H9 (cell line): ENCODE data around the gene MUC15. TPM values are rescaled to one million over a fixed set of nuclear protein-coding genes. Genes with fewer than 3 reads are reported as not detected.

Experiments
- DNase-seq: peaks from one replicate; pipeline ENCODE4 v3.0.0-alpha.2; 2017
- H2AFZ ChIP-seq: one replicate; pipeline ENCODE4 v1.6.1; 2013; ENCODE audit warnings: mild to moderate bottlenecking, low read length, control low read depth, moderate library complexity
- H2AK5ac ChIP-seq: 2 replicates; pipeline ENCODE4 v1.6.1; 2013; ENCODE audit warnings: low read length, control low read depth, mixed read lengths; ENCODE audit not compliant: insufficient read length
- H2BK120ac ChIP-seq: one replicate; pipeline ENCODE4 v1.6.1; 2013; ENCODE audit warnings: low read depth, mild to moderate bottlenecking, low read length, control low read depth, inconsistent platforms; ENCODE audit not compliant: poor library complexity, severe bottlenecking
- H2BK12ac ChIP-seq: 2 replicates; pipeline ENCODE4 v1.6.1; 2013; ENCODE audit warnings: low read length, control low read depth, mixed read lengths, low read depth; ENCODE audit not compliant: insufficient read length
- H2BK15ac ChIP-seq: 2 replicates; pipeline ENCODE4 v1.6.1; 2013; ENCODE audit warnings: low read depth, low read length, control low read depth
- H2BK20ac ChIP-seq: one replicate; pipeline ENCODE4 v1.6.1; 2013; ENCODE audit warnings: low read depth, mild to moderate bottlenecking, low read length, control low read depth, inconsistent platforms; ENCODE audit not compliant: poor library complexity, severe bottlenecking
- H2BK5ac ChIP-seq: 2 replicates; pipeline ENCODE4 v1.6.1; 2013; ENCODE audit warnings: low read length, control low read depth, mixed read lengths; ENCODE audit not compliant: insufficient read length
- H3K14ac ChIP-seq: 2 replicates; pipeline ENCODE4 v1.6.1; 2013; ENCODE audit warnings: low read length, control low read depth; ENCODE audit not compliant: insufficient read depth
- H3K18ac ChIP-seq: 2 replicates; pipeline ENCODE4 v1.6.1; 2013; ENCODE audit warnings: low read depth, mild to moderate bottlenecking, mixed read lengths, low read length, control low read depth; ENCODE audit not compliant: insufficient read length
- H3K23ac ChIP-seq: 2 replicates; pipeline ENCODE4 v1.6.1; 2013; ENCODE audit warnings: low read length, control low read depth, mixed read lengths, low read depth; ENCODE audit not compliant: insufficient read length
- H3K23me2 ChIP-seq: 2 replicates; pipeline ENCODE4 v1.6.1; 2013; ENCODE audit warnings: low read depth, mild to moderate bottlenecking, mixed read lengths, low read length, control low read depth; ENCODE audit not compliant: insufficient read length, poor library complexity, severe bottlenecking
- H3K27ac ChIP-seq: 2 replicates; pipeline ENCODE4 v1.5.1; 2013; ENCODE audit warnings: low read length, control low read depth, mixed read lengths, low read depth; ENCODE audit not compliant: insufficient read length
- H3K27me3 ChIP-seq: 2 replicates; pipeline ENCODE4 v1.6.1; 2013; ENCODE audit warnings: low read length, control low read depth, inconsistent platforms; ENCODE audit not compliant: insufficient read depth
- H3K4ac ChIP-seq: 2 replicates; pipeline ENCODE4 v1.6.1; 2013; ENCODE audit warnings: low read depth, mild to moderate bottlenecking, control low read depth, inconsistent platforms, low read length, moderate library complexity
- H3K4me1 ChIP-seq: 2 replicates; pipeline ENCODE4 v1.6.1; 2013; ENCODE audit warnings: low read length, control low read depth, inconsistent platforms; ENCODE audit not compliant: insufficient read depth
- H3K4me2 ChIP-seq: 2 replicates; pipeline ENCODE4 v1.6.1; 2013; ENCODE audit warnings: low read length, control low read depth, mixed read lengths; ENCODE audit not compliant: insufficient read length, insufficient read depth
- H3K56ac ChIP-seq: 2 replicates; pipeline ENCODE4 v1.6.1; 2013; ENCODE audit warnings: low read depth, mild to moderate bottlenecking, mixed read lengths, low read length, control low read depth; ENCODE audit not compliant: insufficient read length
- H3K79me1 ChIP-seq: 2 replicates; pipeline ENCODE4 v1.6.1; 2013; ENCODE audit warnings: low read depth, mild to moderate bottlenecking, moderate library complexity, low read length, control low read depth, inconsistent platforms; ENCODE audit not compliant: insufficient read depth, poor library complexity, severe bottlenecking
- H3K79me2 ChIP-seq: 2 replicates; pipeline ENCODE4 v1.6.1; 2013; ENCODE audit warnings: low read length, control low read depth, inconsistent platforms; ENCODE audit not compliant: insufficient read depth
- H3K9ac ChIP-seq: 2 replicates; pipeline ENCODE4 v1.6.1; 2013; ENCODE audit warnings: low read length, control low read depth, mixed read lengths; ENCODE audit not compliant: insufficient read length; ENCODE audit errors: extremely low read depth
- H3K9me3 ChIP-seq: one replicate; pipeline ENCODE4 v1.6.1; 2013; ENCODE audit warnings: low read depth, low read length, inconsistent platforms; ENCODE audit not compliant: control insufficient read depth
- H3T11ph ChIP-seq: one replicate; pipeline ENCODE4 v1.6.1; 2013; ENCODE audit warnings: mild to moderate bottlenecking, low read length, control low read depth, inconsistent platforms
- H4K20me1 ChIP-seq: one replicate; pipeline ENCODE4 v1.6.1; 2013; ENCODE audit not compliant: control insufficient read depth, insufficient read length, insufficient read depth
- H4K5ac ChIP-seq: 2 replicates; pipeline ENCODE4 v1.6.1; 2013; ENCODE audit warnings: low read depth, mild to moderate bottlenecking, mixed read lengths, low read length, control low read depth; ENCODE audit not compliant: insufficient read length
- H4K8ac ChIP-seq: replicated peaks from 2 replicates; pipeline ENCODE4 v1.6.1; 2013; ENCODE audit warnings: low read length, control low read depth, mixed read lengths, low read depth; ENCODE audit not compliant: insufficient read length
- H4K91ac ChIP-seq: 2 replicates; pipeline ENCODE4 v1.6.1; 2013; ENCODE audit warnings: low read depth, mild to moderate bottlenecking, moderate library complexity, mixed read lengths, low read length, control low read depth; ENCODE audit not compliant: insufficient read length
- H3K27ac Mint-ChIP-seq, 3 experiments: 2 replicates in 2 of 3; 3 replicates in 1 of 3; pipeline ENCODE4 v1.8.0; 2020 to 2021; ENCODE audit warnings: mixed read lengths in 3 of 3, mild to moderate bottlenecking in 1 of 3, moderate library complexity in 1 of 3
- H3K27me3 Mint-ChIP-seq: 2 replicates; pipeline ENCODE4 v1.8.0; 2021; ENCODE audit warnings: low read depth, mild to moderate bottlenecking, moderate library complexity, mixed read lengths
- H3K36me3 Mint-ChIP-seq, 3 experiments: 2 replicates in 2 of 3; 3 replicates in 1 of 3; pipeline ENCODE4 v1.8.0; 2020 to 2021; ENCODE audit warnings: low read depth in 3 of 3, mixed read lengths in 3 of 3; ENCODE audit not compliant: insufficient read depth in 1 of 3
- H3K4me1 Mint-ChIP-seq, 2 experiments: 2 replicates each; pipeline ENCODE4 v1.8.0; 2020; ENCODE audit warnings: mixed read lengths in 2 of 2
- H3K4me3 Mint-ChIP-seq, 2 experiments: 2 replicates in 1 of 2; 3 replicates in 1 of 2; pipeline ENCODE4 v1.8.0; 2020 to 2021; ENCODE audit warnings: mild to moderate bottlenecking in 2 of 2, mixed read lengths in 2 of 2, moderate library complexity in 1 of 2
- H3K9me3 Mint-ChIP-seq, 2 experiments: 2 replicates in 1 of 2; 3 replicates in 1 of 2; pipeline ENCODE4 v1.8.0; 2020; ENCODE audit warnings: mild to moderate bottlenecking in 2 of 2, mixed read lengths in 2 of 2, moderate library complexity in 1 of 2
- CTCF ChIP-seq: fragments of 200-600 bp; sonication (generic); conservative IDR thresholded peaks from 3 replicates; pipeline ENCODE4 v1.8.0; 2021; ENCODE audit warnings: antibody characterized with exemption, mild to moderate bottlenecking
- WGBS: extraction: QIAGEN DNeasy Blood & Tissue Kit; methylation state at CpG from one replicate; pipeline ENCODE4 v1.1.7; 2013; ENCODE audit warnings: missing lambda C conversion rate, low lambda C conversion rate, mixed read lengths; ENCODE audit not compliant: insufficient read length; ENCODE audit errors: extremely low coverage; 5-methylcytosine and 5-hydroxymethylcytosine counted together
- total RNA-seq: library from RNA; stranded (reverse); gene quantifications from 2 replicates; pipeline ENCODE4 v1.2.1, GENCODE V29; 2021

Gene MUC15
- total RNA-seq, 1 experiment from 2014 or later = not detected

DNA sequence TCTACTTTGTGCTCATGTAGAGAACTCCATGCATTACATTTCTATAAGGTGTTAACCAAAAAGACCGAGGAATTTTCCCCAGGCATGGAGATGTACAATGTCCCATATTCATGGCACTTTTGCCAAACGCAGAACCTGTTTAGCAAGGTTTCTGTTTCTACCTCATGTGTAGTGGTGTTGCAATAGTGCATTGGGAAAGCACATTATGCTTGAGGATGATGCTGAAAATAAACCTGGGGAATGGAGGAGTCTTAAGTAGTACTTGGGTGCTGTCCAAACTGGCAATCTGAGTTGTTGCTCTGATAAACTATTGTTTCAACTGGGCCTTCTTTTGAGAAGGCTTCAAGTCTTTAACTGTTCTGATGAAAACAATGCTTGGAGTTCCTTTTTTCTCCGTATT is 11.5 kb upstream of the MUC15 start:
- no peak overlapping the region for H2BK15ac ChIP-seq
- H4K8ac ChIP-seq = no peak overlapping the region
- H3K4me3 Mint-ChIP-seq = no peak overlapping the region
- H4K5ac ChIP-seq = no peak overlapping the region
- no peak overlapping the region for H3K56ac ChIP-seq
- H3K14ac ChIP-seq = no peak overlapping the region
- H3K9me3 Mint-ChIP-seq = no peaks in the 10 kb centered on the region
- H3K4me1 Mint-ChIP-seq = peaks cover 11 to 12% of the 10 kb centered on the region in 2 experiments
- H2BK12ac ChIP-seq = no peak overlapping the region
- H3K4ac ChIP-seq = no peak overlapping the region
- no peaks in the 10 kb centered on the region for H3K23me2 ChIP-seq
- no peaks in the 10 kb centered on the region for H3K79me1 ChIP-seq
- H2BK5ac ChIP-seq = no peak overlapping the region
- no peak overlapping the region for H2BK20ac ChIP-seq
- H3K4me1 ChIP-seq = no peaks in the 10 kb centered on the region
- WGBS = no CpG with 5 or more reads among the region's 3 CpGs
- no peak overlapping the region for H3K18ac ChIP-seq
- no peak overlapping the region for H3K9ac ChIP-seq
- no peaks in the 10 kb centered on the region for H4K20me1 ChIP-seq
- TF ChIP-seq CTCF = no peak
- no peak overlapping the region for H2AFZ ChIP-seq
- H2AK5ac ChIP-seq = no peak overlapping the region
- H3K79me2 ChIP-seq = no peaks in the 10 kb centered on the region
- no peaks in the 10 kb centered on the region for H3K36me3 Mint-ChIP-seq
- H3K27me3 ChIP-seq = no peaks in the 10 kb centered on the region
- H3K27ac ChIP-seq = no peak overlapping the region
- no peaks in the 10 kb centered on the region for H3K27me3 Mint-ChIP-seq
- H3K9me3 ChIP-seq = no peaks in the 10 kb centered on the region
- H3T11ph ChIP-seq = no peak overlapping the region
- H3K4me2 ChIP-seq = no peak overlapping the region
- no peak overlapping the region for H2BK120ac ChIP-seq
- no peak overlapping the region for H3K23ac ChIP-seq
- no peak overlapping the region for H3K27ac Mint-ChIP-seq
- no peak overlapping the region for H4K91ac ChIP-seq
- DNase-seq = no peak
